ENCODE measurements around the gene SPRTN.

SPRTN gene

GRCh38 chr1:231382426-231382825 is 44.3 kb downstream of the SPRTN start:
- DNase-seq (ENCODE audit: low read depth): no peak

DNA sequence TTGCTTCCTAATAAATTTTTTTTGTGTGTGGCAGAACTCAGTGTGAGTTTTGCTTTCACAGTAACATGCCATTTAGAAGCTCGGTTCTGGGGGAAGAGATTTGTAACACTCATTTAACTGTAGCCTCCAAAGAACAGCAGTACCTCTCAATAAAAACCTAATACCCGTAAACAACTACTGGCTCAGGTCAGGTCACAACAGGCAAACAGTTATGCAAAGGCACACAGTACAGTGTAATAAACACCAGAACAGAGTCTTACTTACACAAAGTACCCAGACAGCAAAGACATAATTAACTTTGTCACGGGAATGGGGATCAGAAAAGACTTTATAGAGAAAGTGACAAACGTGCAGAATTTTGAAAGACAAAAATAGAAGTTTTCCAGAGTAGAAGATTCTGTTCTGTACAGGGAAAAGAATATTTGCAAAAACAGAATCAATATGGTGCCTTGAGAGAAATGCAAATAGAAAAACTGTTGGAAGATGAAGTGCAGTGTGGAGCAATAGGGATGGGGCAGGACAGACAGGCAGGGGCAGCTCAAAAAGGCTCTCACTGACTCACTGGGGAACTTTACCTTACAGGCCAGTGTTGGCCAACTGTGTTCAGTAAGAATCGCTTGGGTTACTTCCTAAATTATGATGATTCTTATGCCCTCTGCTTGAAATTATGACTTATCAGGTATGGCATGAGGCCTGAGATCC is 45.2 kb downstream of the SPRTN start:
- no peak for DNase-seq (ENCODE audit: low read depth)

DNA sequence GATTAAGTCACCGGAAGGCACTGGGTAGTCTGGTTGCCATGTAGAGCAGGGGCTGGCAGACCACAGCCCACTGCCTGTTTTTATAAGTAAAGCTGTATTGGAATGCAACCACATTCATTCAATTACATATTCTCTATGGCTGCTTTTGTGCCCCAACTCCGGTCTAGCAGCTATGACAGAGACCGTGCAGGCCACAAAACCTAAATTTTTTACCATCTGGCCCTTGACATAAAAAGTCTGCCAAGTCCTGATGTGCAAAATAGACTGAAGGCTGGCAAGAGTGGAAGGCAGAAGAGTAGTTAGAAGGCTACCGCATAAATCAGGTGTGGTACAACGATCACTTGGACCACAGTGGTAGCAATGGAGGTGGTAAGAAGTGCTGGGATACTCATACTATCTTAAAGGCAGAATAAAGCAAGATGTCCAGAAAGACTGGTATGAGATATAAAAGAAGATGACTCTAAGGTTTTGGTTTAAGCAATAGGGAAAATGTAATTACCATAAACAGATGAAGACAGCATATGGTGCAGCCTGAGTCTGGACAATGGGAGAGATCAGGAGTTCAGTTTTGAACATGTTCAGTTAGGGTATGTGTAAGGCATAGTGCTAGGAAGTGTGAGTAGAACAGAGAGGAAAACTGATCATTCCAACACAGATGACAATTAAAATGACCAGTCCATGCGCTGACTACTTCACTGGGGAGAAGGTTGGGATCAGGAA is 46.8 kb downstream of the SPRTN start:
- no peak for DNase-seq (ENCODE audit: low read depth)

DNA sequence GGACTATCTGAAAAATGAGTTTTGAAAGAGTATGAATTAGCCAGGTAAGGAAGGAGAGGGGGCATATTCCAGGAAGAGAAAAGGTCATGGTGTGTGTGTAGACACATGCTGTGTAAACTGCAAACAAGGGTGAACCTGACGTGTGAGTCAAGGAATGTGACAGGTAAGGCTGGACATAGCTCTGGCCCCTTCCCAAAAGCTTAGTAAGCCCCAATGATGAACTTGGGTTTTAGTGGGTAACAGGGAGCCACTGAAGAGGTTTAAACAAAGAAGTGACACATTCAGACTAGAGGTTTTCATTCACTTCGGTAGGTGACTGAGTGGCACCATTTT is 47.3 kb downstream of the SPRTN start:
- DNase-seq (ENCODE audit: low read depth): no peak

DNA sequence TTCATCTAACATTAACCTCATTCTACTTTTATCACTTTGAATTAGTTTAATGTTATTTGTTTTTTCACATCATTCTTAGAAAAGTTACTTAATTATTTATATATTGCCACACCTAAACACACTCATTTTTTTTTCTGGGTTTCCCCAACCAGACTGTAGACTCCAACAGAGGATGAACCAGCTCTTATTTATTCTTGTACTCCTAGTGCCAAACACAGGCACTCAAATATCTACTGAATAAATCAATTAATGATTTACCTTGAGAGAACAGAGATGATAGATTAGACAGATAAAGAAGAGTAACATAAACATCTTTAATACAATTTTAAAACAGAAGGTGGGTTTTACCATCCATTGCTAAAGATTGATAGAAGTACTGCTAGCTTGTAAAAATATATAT is 48.4 kb downstream of the SPRTN start:
- no peak for DNase-seq (ENCODE audit: low read depth)

DNA sequence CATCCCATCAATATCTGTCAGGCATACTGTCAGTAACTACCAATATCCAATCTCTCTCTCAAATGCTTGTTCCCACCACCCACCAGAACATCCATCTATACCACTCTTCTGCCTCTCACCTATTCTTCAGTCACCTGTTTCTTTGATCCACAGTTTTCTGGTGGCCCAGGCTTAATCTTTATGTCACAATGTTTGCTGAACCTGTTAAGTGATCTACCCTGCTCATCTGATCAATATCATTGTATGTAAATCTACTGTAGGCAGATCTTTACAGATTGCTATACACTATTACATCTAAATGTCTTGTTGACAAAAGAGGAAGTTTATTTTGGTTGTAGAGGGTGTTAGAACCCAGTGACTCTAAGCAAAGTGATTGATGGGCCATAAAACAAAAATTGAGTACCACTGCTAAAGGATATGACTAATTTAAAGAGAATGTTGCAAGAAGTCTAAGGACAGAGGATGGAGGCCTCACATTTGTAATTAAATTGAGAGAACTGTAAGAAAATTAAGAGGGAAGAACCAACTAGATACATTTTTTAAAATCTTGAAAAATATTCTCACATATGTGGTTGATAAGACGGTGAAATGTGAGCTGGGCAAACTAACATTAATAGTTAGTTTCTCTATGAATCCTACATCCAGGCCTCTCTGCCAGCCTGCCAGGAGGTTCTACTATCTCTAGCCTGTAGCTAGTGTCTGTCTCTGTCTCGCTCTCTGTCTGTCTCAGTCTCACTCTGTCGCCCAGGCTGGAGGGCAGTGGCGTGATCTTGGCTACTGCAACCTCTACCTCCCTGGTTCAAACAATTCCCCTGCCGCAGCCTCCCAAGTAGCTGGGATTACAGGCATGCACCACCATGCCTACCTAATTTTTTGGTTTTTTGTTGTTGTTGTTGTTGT is 49.9 kb downstream of the SPRTN start:
- no peak for DNase-seq (ENCODE audit: low read depth)

- DNase-seq (ENCODE audit: low read depth): no peak
Observed at GRCh38 chr1:231390071-231390470, 52.0 kb downstream of the SPRTN start.

- no peak for DNase-seq (ENCODE audit: low read depth)
Observed at GRCh38 chr1:231392389-231393131, 54.5 kb downstream of the SPRTN start.

DNA sequence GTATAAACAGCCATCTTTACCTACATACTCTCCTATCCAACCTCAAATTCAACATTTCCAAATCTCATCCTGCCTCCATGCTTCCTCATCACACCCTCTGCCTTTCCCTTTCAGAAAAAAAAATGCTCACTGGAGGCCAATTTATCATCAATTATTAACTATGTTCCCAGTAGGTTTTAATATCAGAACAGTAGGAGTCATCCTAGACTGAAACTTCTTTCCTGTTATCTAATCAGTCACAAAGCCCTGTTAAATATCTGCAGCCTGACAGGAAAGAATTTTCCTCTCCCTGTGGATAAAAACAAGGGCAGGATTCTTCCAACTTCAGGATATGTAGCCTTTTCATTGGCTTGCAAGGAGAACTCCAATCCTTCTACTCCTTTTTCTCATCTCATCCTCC is 55.6 kb downstream of the SPRTN start:
- DNase-seq (ENCODE audit: low read depth): no peak

GRCh38 chr1:231395076-231395997 is 57.2 kb downstream of the SPRTN start:
- no peak for DNase-seq (ENCODE audit: low read depth)

DNA sequence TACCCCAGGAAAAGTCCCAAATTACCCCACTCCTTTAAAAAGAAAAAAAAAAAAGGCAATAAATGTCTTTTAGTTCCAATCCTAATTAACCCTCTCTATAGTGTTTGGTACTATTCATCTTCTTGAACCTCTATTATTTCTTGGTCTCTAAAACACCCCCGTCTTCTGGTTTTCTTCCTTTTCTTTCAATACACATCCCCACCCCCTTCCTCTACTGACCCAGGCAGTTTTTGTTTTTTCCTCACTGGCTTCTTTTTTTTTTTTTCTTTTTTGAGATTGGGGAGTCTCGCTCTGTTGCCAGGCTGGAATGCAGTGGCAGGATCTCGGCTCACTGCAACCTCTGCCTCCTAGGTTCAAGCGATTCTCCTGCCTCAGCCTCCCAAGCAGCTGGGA is 57.9 kb downstream of the SPRTN start:
- DNase-seq (ENCODE audit: low read depth): no peak

DNA sequence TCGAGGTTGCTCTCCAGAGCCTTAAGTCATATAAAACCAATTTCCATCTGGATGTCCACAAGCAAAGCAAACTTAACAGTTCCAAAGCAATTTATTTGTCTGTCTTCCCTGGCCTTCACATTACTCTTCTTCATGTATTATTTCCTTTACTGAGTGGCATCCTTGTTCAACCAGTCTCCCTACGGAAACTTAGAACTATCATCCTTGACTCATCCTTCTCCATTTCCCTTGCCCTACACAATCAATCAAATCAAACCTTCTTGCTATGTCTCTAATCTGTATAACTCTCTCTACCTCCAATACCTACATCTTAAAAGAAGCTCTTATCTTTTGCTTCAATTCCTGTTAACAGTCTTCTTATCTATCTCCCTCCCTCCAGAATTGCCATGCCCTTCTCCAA is 58.5 kb downstream of the SPRTN start:
- DNase-seq (ENCODE audit: low read depth): no peak

DNA sequence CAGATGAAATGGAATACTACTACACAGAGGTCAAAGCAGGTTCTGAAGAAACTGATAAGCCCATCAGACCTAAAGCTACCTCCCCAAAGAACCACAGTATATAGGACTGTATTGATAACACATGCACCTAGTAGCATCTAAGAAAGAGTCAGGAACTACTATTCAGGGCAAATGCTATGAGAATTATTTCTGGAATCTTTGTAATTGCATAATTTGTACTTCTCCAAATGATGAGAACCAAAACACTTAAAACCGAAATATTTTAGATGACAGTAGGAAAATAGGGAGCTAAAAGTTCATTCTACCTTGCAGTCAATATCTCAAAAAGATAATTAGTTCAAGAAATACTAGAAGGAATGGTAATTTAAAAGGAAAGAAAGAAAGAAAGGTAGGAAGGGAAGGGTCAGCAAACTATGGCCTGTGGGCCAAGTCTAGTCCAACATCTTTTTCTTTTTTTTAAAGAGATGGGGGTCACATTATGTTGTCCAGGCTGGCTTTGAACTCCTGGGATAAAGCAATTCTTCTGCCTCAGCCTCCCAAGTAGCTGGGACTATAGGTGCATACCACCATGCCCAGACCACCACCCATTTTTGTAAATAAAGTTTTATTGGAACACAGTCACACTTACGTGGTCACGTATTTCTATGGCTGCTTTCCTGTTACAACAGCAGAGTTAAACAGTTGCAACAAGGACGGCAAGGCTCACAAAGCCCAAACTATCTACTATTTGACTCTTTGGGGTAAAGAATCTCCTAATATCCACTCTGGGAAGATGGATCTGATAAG is 60.0 kb downstream of the SPRTN start:
- no peak for DNase-seq (ENCODE audit: low read depth)

- no peak for DNase-seq (ENCODE audit: low read depth)
Observed at GRCh38 chr1:231401478-231401877, 63.4 kb downstream of the SPRTN start.

GRCh38 chr1:231404318-231404717 is 66.2 kb downstream of the SPRTN start:
- no peak for DNase-seq (ENCODE audit: low read depth)

All from stimulated activated CD8-positive, alpha-beta memory T cell treated with anti-CD3 and anti-CD28 coated beads, Interleukin-15, amount 100 ng/mL, for 1 hour (primary cell).